HepG2 (cell line): Measurements from ENCODE around the gene MLX. TPM values are rescaled to one million over a fixed set of nuclear protein-coding genes. Genes with fewer than 3 reads are reported as not detected.

Source experiments
- CHD4 ChIP-seq: fragments of 200-600 bp; sonication (generic); IDR thresholded peaks from 2 replicates; pipeline ENCODE4 v1.7.0; 2017; ENCODE audit warnings: mild to moderate bottlenecking, low read length, borderline replicate concordance
- DNMT1 ChIP-seq: sonication (generic); formaldehyde crosslinking; IDR thresholded peaks from 2 replicates; pipeline ENCODE4 v1.5.1; 2020; ENCODE audit warnings: mild to moderate bottlenecking, missing genetic modification reagents
- EEA1 ChIP-seq: sonication (generic); formaldehyde crosslinking; IDR thresholded peaks from 2 replicates; pipeline ENCODE4 v1.5.1; 2020; ENCODE audit warnings: mild to moderate bottlenecking, missing genetic modification reagents, borderline replicate concordance
- ETS1 ChIP-seq: sonication (generic); formaldehyde crosslinking; IDR thresholded peaks from 2 replicates; pipeline ENCODE4 v1.4.0; 2020; ENCODE audit warnings: missing genetic modification reagents
- HDAC1 ChIP-seq: sonication (generic); formaldehyde crosslinking; IDR thresholded peaks from 2 replicates; pipeline ENCODE4 v1.5.1; 2020; ENCODE audit warnings: mild to moderate bottlenecking, missing genetic modification reagents
- HDAC6 ChIP-seq: fragments of 200-600 bp; sonication (generic); IDR thresholded peaks from 2 replicates; pipeline ENCODE4 v1.7.0; 2017; ENCODE audit warnings: mild to moderate bottlenecking, antibody characterized with exemption, low read length, low read depth
- HNRNPK ChIP-seq: fragments of 200-400 bp; formaldehyde crosslinking; IDR thresholded peaks from 2 replicates; pipeline ENCODE4 v1.6.1; 2018; ENCODE audit warnings: low read length, low read depth, moderate library complexity, mild to moderate bottlenecking; ENCODE audit not compliant: poor library complexity, severe bottlenecking
- MBNL3 ChIP-seq: fragments of 250-450 bp; sonication (Bioruptor Pico); conservative IDR thresholded peaks from 2 replicates; pipeline ENCODE4 v1.8.0; 2022; ENCODE audit warnings: mild to moderate bottlenecking, inconsistent platforms
- MXD1 ChIP-seq: sonication (generic); formaldehyde crosslinking; IDR thresholded peaks from 2 replicates; pipeline ENCODE4 v1.4.0; 2020; ENCODE audit warnings: mild to moderate bottlenecking, missing genetic modification reagents
- MZF1 ChIP-seq: sonication (generic); formaldehyde crosslinking; IDR thresholded peaks from 2 replicates; pipeline ENCODE4 v1.8.1; 2023; ENCODE audit warnings: mild to moderate bottlenecking, missing genetic modification reagents, borderline replicate concordance
- POLR2AphosphoS5 ChIP-seq: IDR thresholded peaks from 2 replicates; pipeline ENCODE4 v1.6.1; 2012; ENCODE audit warnings: low read depth, low read length
- RCOR2 ChIP-seq: IDR thresholded peaks from 2 replicates; pipeline ENCODE4 v1.6.1; 2016; ENCODE audit warnings: missing biosample characterization, missing genetic modification reagents
- STAG1 ChIP-seq: sonication (generic); formaldehyde crosslinking; IDR thresholded peaks from 2 replicates; pipeline ENCODE4 v1.4.0; 2020; ENCODE audit warnings: missing genetic modification reagents
- TAF1 ChIP-seq: sonication (generic); formaldehyde crosslinking; IDR thresholded peaks from 2 replicates; pipeline ENCODE4 v1.4.0; 2020; ENCODE audit warnings: missing genetic modification reagents
- TFAP4 ChIP-seq: sonication (generic); IDR thresholded peaks from 2 replicates; pipeline ENCODE4 v1.6.1; 2016; ENCODE audit warnings: low read depth, borderline replicate concordance
- ZEB1 ChIP-seq: IDR thresholded peaks from 2 replicates; pipeline ENCODE4 v1.6.1; 2012; ENCODE audit warnings: mild to moderate bottlenecking, low read depth, inconsistent platforms; ENCODE audit not compliant: insufficient replicate concordance
- ZNF142 ChIP-seq: sonication (generic); formaldehyde crosslinking; IDR thresholded peaks from 2 replicates; pipeline ENCODE4 v1.4.0; 2020; ENCODE audit warnings: missing genetic modification reagents
- ZNF350 ChIP-seq: sonication (generic); formaldehyde crosslinking; IDR thresholded peaks from 2 replicates; pipeline ENCODE4 v1.4.0; 2020; ENCODE audit warnings: mild to moderate bottlenecking, low read depth, missing genetic modification reagents, borderline replicate concordance
- ZNF607 ChIP-seq: sonication (generic); formaldehyde crosslinking; IDR thresholded peaks from 2 replicates; pipeline ENCODE4 v1.5.1; 2020; ENCODE audit warnings: missing genetic modification reagents, mild to moderate bottlenecking, borderline replicate concordance
- ZNF614 ChIP-seq: IDR thresholded peaks from 2 replicates; pipeline ENCODE4 v1.6.1; 2018; ENCODE audit warnings: missing biosample characterization, missing genetic modification reagents, inconsistent platforms, borderline replicate concordance
- ZNF703 ChIP-seq: sonication (generic); formaldehyde crosslinking; IDR thresholded peaks from 2 replicates; pipeline ENCODE4 v1.5.1; 2020; ENCODE audit warnings: missing genetic modification reagents, mild to moderate bottlenecking, moderate library complexity, borderline replicate concordance
- ZSCAN12 ChIP-seq: sonication (generic); formaldehyde crosslinking; IDR thresholded peaks from 2 replicates; pipeline ENCODE4 v1.9.0; 2021; ENCODE audit warnings: mild to moderate bottlenecking, missing genetic modification reagents
- polyA plus RNA-seq, 8 experiments: library from polyadenylated mRNA; depleted of rRNA in 3 of 8; stranded (reverse) in 7 of 8; unstranded in 1 of 8; fragments of >200 nt; fragmentation: Illumina TruSeq in 4 of 8; extraction: Trizol in 4 of 8; gene quantifications; 2 replicates each; pipeline versions ENCODE4 v1.2.1 to v1.2.3, GENCODE V29; 2011 to 2016; ENCODE audit warnings: low read depth in 4 of 8, missing spikeins in 1 of 8, mixed read lengths in 1 of 8; ENCODE audit not compliant: insufficient read depth in 1 of 8
- total RNA-seq, 5 experiments: library from RNA; depleted of rRNA; stranded (reverse); fragments of >200 nt; fragmentation: Illumina TruSeq; extraction: Trizol; gene quantifications; 2 replicates each; pipeline ENCODE4 v1.2.3, GENCODE V29; 2016; ENCODE audit warnings: low read depth in 1 of 5

Gene MLX
- total and polyA plus RNA-seq, 2 of the 13 experiments (the other 11 are each of a cell fraction or from before 2014, with no cell fraction given) = 38.9 to 74.4 TPM

- peak; percentile 82; the same call in 1 of the 2 replicates for TF ChIP-seq ZNF607
- TF ChIP-seq ETS1 (CRISPR knock-in tag) = 0 out of 2 replicates have a peak, but pooled peaks have one; percentile 39
- TF ChIP-seq RCOR2 (CRISPR knock-in tag) = peak; percentile 77
- peak; percentile 75 for TF ChIP-seq TFAP4
- peak; percentile 87 for TF ChIP-seq TAF1 (CRISPR knock-in tag)
- no peak for TF ChIP-seq HNRNPK
- peak; percentile 31; the same call in 1 of the 2 replicates for TF ChIP-seq STAG1 (CRISPR knock-in tag)
- no peak for TF ChIP-seq HDAC6
- TF ChIP-seq ZSCAN12 (CRISPR knock-in tag) = peak; percentile 64; the same call in 1 of the 2 replicates
- no peak for TF ChIP-seq MXD1 (CRISPR knock-in tag)
- TF ChIP-seq ZNF614 (CRISPR knock-in tag) = peak; percentile 60; the same call in 1 of the 2 replicates
- TF ChIP-seq ZEB1 = no peak
- no peak; the same call in 1 of the 2 replicates for TF ChIP-seq ZNF703
- no peak for TF ChIP-seq MZF1
- TF ChIP-seq POLR2AphosphoS5 = peak; percentile 92; the same call in 1 of the 2 replicates
- TF ChIP-seq MBNL3 = no peak
- peak; percentile 87 for TF ChIP-seq ZNF350
- peak; percentile 64 for TF ChIP-seq EEA1 (CRISPR knock-in tag)
- peak; percentile 93 for TF ChIP-seq HDAC1
- TF ChIP-seq ZNF142 (CRISPR knock-in tag) = no peak
- no peak for TF ChIP-seq DNMT1 (CRISPR knock-in tag)
- TF ChIP-seq CHD4 = peak; percentile 3; the same call in 1 of the 2 replicates
Observed at GRCh38 chr17:42561897-42562387, 5.0 kb upstream of the MLX start, which contains the start of gene COASY (continued).
